HG03457 (cell line): Measurements from ENCODE around the gene TMEM117.
"Not testable (repeated sequence)": the region's sequence is repeated elsewhere in the genome, so short reads cannot be mapped to it uniquely, and the experiment has no call there.

Experiments
- ATAC-seq: cut with Tn5 transposase; IDR thresholded peaks from one replicate; pipeline ENCODE4 v1.9.1; 2021; ENCODE audit warnings: moderate number of reproducible peaks; ENCODE audit not compliant: unreplicated experiment

Gene TMEM117

GRCh38 chr12:44184499-44185206 is 348.8 kb downstream of the TMEM117 start:
- ATAC-seq, result no peak

- peak; percentile 88 for ATAC-seq
Measured at GRCh38 chr12:44193281-44193680, 357.4 kb downstream of the TMEM117 start.

GRCh38 chr12:44195719-44196118 is 359.8 kb downstream of the TMEM117 start:
- not testable (repeated sequence) for ATAC-seq

- no peak for ATAC-seq
Measured at GRCh38 chr12:44206045-44206444, 370.2 kb downstream of the TMEM117 start.

- no peak for ATAC-seq
Measured at GRCh38 chr12:44217146-44217883, 381.4 kb downstream of the TMEM117 start.

GRCh38 chr12:44223736-44224135 is 387.9 kb downstream of the TMEM117 start:
- ATAC-seq, result no peak

GRCh38 chr12:44224399-44225148 is 388.7 kb downstream of the TMEM117 start:
- no peak for ATAC-seq

GRCh38 chr12:44225149-44225510 is 389.2 kb downstream of the TMEM117 start:
- ATAC-seq, result no peak

GRCh38 chr12:44227616-44228015 is 391.7 kb downstream of the TMEM117 start:
- ATAC-seq, result no peak

- ATAC-seq, result no peak
Measured at GRCh38 chr12:44229846-44230245, 394.0 kb downstream of the TMEM117 start.

GRCh38 chr12:44235674-44236073 is 399.8 kb downstream of the TMEM117 start:
- no peak for ATAC-seq

- ATAC-seq, result no peak
Measured at GRCh38 chr12:44240186-44240585, 404.3 kb downstream of the TMEM117 start.

- no peak for ATAC-seq
Measured at GRCh38 chr12:44245932-44246331, 410.1 kb downstream of the TMEM117 start.

GRCh38 chr12:44246482-44247105 is 410.7 kb downstream of the TMEM117 start:
- no peak for ATAC-seq

GRCh38 chr12:44247588-44247987 is 411.7 kb downstream of the TMEM117 start:
- ATAC-seq, result no peak

- no peak for ATAC-seq
Measured at GRCh38 chr12:44248436-44248835, 412.6 kb downstream of the TMEM117 start.

GRCh38 chr12:44250440-44250839 is 414.6 kb downstream of the TMEM117 start:
- ATAC-seq, result not testable (repeated sequence)

GRCh38 chr12:44253338-44253856 is 417.5 kb downstream of the TMEM117 start:
- no peak for ATAC-seq

- no peak for ATAC-seq
Measured at GRCh38 chr12:44258246-44258645, 422.4 kb downstream of the TMEM117 start.

GRCh38 chr12:44259890-44260289 is 424.0 kb downstream of the TMEM117 start:
- ATAC-seq, result no peak

GRCh38 chr12:44260581-44260980 is 424.7 kb downstream of the TMEM117 start:
- no peak for ATAC-seq
